Mesenchymal stem cell (in vitro differentiated cells and primary cell): ENCODE results near the gene RBM34.

Source experiments
- DNase-seq: peaks from one replicate; pipeline ENCODE4 v3.0.0-alpha.2; 2013
- H2AFZ ChIP-seq: one replicate; pipeline ENCODE4 v1.6.1; 2013; ENCODE audit warnings: low read depth, mild to moderate bottlenecking, control low read depth, inconsistent platforms, low read length, moderate library complexity
- H2AK5ac ChIP-seq: 2 replicates; pipeline ENCODE4 v1.6.1; 2013; ENCODE audit warnings: low read length, moderate library complexity, mild to moderate bottlenecking, inconsistent platforms; ENCODE audit not compliant: severe bottlenecking
- H2BK120ac ChIP-seq: one replicate; pipeline ENCODE4 v1.6.1; 2013; ENCODE audit warnings: low read depth, mild to moderate bottlenecking, inconsistent platforms, low read length, moderate library complexity
- H2BK12ac ChIP-seq, 2 experiments: one replicate each; pipeline ENCODE4 v1.6.1; 2013; ENCODE audit warnings: inconsistent platforms in 2 of 2, low read length in 2 of 2, mild to moderate bottlenecking in 2 of 2, moderate library complexity in 2 of 2, control low read depth in 1 of 2
- H2BK15ac ChIP-seq: one replicate; pipeline ENCODE4 v1.6.1; 2013; ENCODE audit warnings: mild to moderate bottlenecking, low read depth, inconsistent platforms; ENCODE audit not compliant: poor library complexity, severe bottlenecking
- H2BK5ac ChIP-seq: 2 replicates; pipeline ENCODE4 v1.6.1; 2013; ENCODE audit warnings: low read depth, mild to moderate bottlenecking, low read length, control low read depth, inconsistent platforms; ENCODE audit not compliant: poor library complexity, severe bottlenecking
- H3K14ac ChIP-seq, 2 experiments: one replicate each; pipeline ENCODE4 v1.6.1; 2013; ENCODE audit warnings: inconsistent platforms in 2 of 2, low read length in 2 of 2, control low read depth in 1 of 2, mild to moderate bottlenecking in 1 of 2, moderate library complexity in 1 of 2
- H3K18ac ChIP-seq, 2 experiments: one replicate each; pipeline ENCODE4 v1.6.1; 2013; ENCODE audit warnings: inconsistent platforms in 2 of 2, low read length in 2 of 2, control low read depth in 1 of 2, low read depth in 1 of 2, mild to moderate bottlenecking in 1 of 2
- H3K23ac ChIP-seq, 2 experiments: one replicate each; pipeline ENCODE4 v1.6.1; 2013; ENCODE audit warnings: inconsistent platforms in 2 of 2, low read length in 2 of 2, mild to moderate bottlenecking in 2 of 2, moderate library complexity in 2 of 2, control low read depth in 1 of 2
- H3K27ac ChIP-seq: 2 replicates; pipeline ENCODE4 v1.5.1; 2013; ENCODE audit warnings: mild to moderate bottlenecking, moderate library complexity, low read length, control low read depth, inconsistent platforms; ENCODE audit not compliant: poor library complexity, severe bottlenecking
- H3K27me3 ChIP-seq, 2 experiments: 2 replicates each; pipeline versions ENCODE4 v1.6.1 to v1.7.0; 2013; ENCODE audit warnings: low read length in 2 of 2, mild to moderate bottlenecking in 2 of 2, moderate library complexity in 2 of 2, control low read depth in 1 of 2, inconsistent platforms in 1 of 2; ENCODE audit not compliant: control insufficient read depth in 1 of 2, insufficient read depth in 1 of 2
- H3K36me3 ChIP-seq, 2 experiments: 2 replicates each; pipeline versions ENCODE4 v1.6.1 to v1.7.0; 2013; ENCODE audit warnings: low read length in 2 of 2, control low read depth in 1 of 2, inconsistent platforms in 1 of 2, low read depth in 1 of 2, mild to moderate bottlenecking in 1 of 2; ENCODE audit not compliant: insufficient read depth in 2 of 2, control insufficient read depth in 1 of 2
- H3K4ac ChIP-seq, 2 experiments: one replicate each; pipeline ENCODE4 v1.6.1; 2013; ENCODE audit warnings: inconsistent platforms in 2 of 2, low read length in 2 of 2, mild to moderate bottlenecking in 2 of 2, moderate library complexity in 2 of 2, control low read depth in 1 of 2, low read depth in 1 of 2
- H3K4me1 ChIP-seq: 2 replicates; pipeline ENCODE4 v1.6.1; 2013; ENCODE audit warnings: low read depth, low read length, control low read depth; ENCODE audit not compliant: control insufficient read depth, insufficient read depth
- H3K4me2 ChIP-seq: 2 replicates; pipeline ENCODE4 v1.6.1; 2013; ENCODE audit warnings: low read length, mild to moderate bottlenecking, inconsistent platforms; ENCODE audit not compliant: poor library complexity, severe bottlenecking
- H3K4me3 ChIP-seq, 2 experiments: 2 replicates each; pipeline versions ENCODE4 v1.5.1 to v1.7.0; 2013; ENCODE audit warnings: low read length in 2 of 2, mild to moderate bottlenecking in 2 of 2, control low read depth in 1 of 2, low read depth in 1 of 2; ENCODE audit not compliant: insufficient read depth in 1 of 2
- H3K79me1 ChIP-seq: replicated peaks from 2 replicates; pipeline ENCODE4 v1.6.1; 2013; ENCODE audit warnings: mild to moderate bottlenecking, control low read depth, low read length, inconsistent platforms; ENCODE audit not compliant: poor library complexity, severe bottlenecking
- H3K9ac ChIP-seq: 2 replicates; pipeline ENCODE4 v1.7.0; 2013; ENCODE audit warnings: mild to moderate bottlenecking, low read length, moderate library complexity
- H3K9me3 ChIP-seq: 2 replicates; pipeline ENCODE4 v1.7.0; 2013; ENCODE audit warnings: mild to moderate bottlenecking, low read length; ENCODE audit not compliant: control insufficient read depth
- H4K8ac ChIP-seq: one replicate; pipeline ENCODE4 v1.6.1; 2013; ENCODE audit warnings: inconsistent platforms, mild to moderate bottlenecking, low read length, moderate library complexity
- H4K91ac ChIP-seq: one replicate; pipeline ENCODE4 v1.6.1; 2013; ENCODE audit warnings: mild to moderate bottlenecking, low read length, inconsistent platforms
- WGBS: methylation state at CpG from one replicate; pipeline ENCODE4 v1.1.7; 2013; ENCODE audit warnings: mixed read lengths; 5-methylcytosine and 5-hydroxymethylcytosine counted together

RBM34 gene

GRCh38 chr1:235190431-235190830, 29.4 kb upstream of the RBM34 start:
- no peak overlapping the region for H3K4me3 ChIP-seq
- H3K9me3 ChIP-seq, result no peaks in the 10 kb centered on the region
- no peak overlapping the region for H4K8ac ChIP-seq
- H3K27ac ChIP-seq, result no peak overlapping the region
- no peak overlapping the region for H3K23ac ChIP-seq
- H2BK15ac ChIP-seq, result no peak overlapping the region
- H3K18ac ChIP-seq, result no peak overlapping the region
- no peak for DNase-seq
- no peak overlapping the region for H3K14ac ChIP-seq
- H3K4me1 ChIP-seq, result no peaks in the 10 kb centered on the region
- H3K9ac ChIP-seq, result no peak overlapping the region
- H2BK12ac ChIP-seq, result no peak overlapping the region
- H3K4ac ChIP-seq, result no peak overlapping the region
- no peak overlapping the region for H2AFZ ChIP-seq
- H4K91ac ChIP-seq, result no peak overlapping the region
- H2BK5ac ChIP-seq, result no peak overlapping the region
- H3K79me1 ChIP-seq, result peaks cover 19% of the 10 kb centered on the region
- no peaks in the 10 kb centered on the region for H3K27me3 ChIP-seq
- H2BK120ac ChIP-seq, result no peak overlapping the region
- H2AK5ac ChIP-seq, result no peak overlapping the region
- H3K4me2 ChIP-seq, result no peak overlapping the region
- H3K36me3 ChIP-seq, result peaks cover 10 to 63% of the 10 kb centered on the region in 2 experiments

- Histone ChIP-seq H3K18ac (no peak overlapping the region), H3K14ac (no peak overlapping the region), H3K9me3 (no peaks in the 10 kb centered on the region), H2AK5ac (no peak overlapping the region), H2BK5ac (no peak overlapping the region), H4K8ac (no peak overlapping the region), H3K4me3 (no peak overlapping the region), H3K9ac (no peak overlapping the region), H3K27me3 (no peaks in the 10 kb centered on the region), H3K27ac (no peak overlapping the region), H3K36me3 (peaks cover 3 to 59% of the 10 kb centered on the region in 2 experiments), H2BK12ac (no peak overlapping the region), H3K4me2 (no peak overlapping the region), H2BK15ac (no peak overlapping the region), H4K91ac (no peak overlapping the region), H3K4ac (no peak overlapping the region), H3K23ac (no peak overlapping the region), H3K4me1 (no peaks in the 10 kb centered on the region), H3K79me1 (peaks cover 24% of the 10 kb centered on the region), H2BK120ac (no peak overlapping the region), H2AFZ (no peak overlapping the region)
- 99% methylated on average over 3 of the region's 4 CpGs for WGBS
- DNase-seq, result no peak
Measured at GRCh38 chr1:235187316-235187715, 26.3 kb upstream of the RBM34 start.

- Histone ChIP-seq H3K18ac (no peak overlapping the region), H3K36me3 (peaks cover 13 to 60% of the 10 kb centered on the region in 2 experiments), H2BK5ac (no peak overlapping the region), H3K4me2 (no peak overlapping the region), H3K9ac (no peak overlapping the region), H3K27me3 (no peaks in the 10 kb centered on the region), H3K4ac (no peak overlapping the region), H2BK12ac (no peak overlapping the region), H2BK15ac (no peak overlapping the region), H3K4me1 (no peaks in the 10 kb centered on the region), H3K27ac (no peak overlapping the region), H3K23ac (no peak overlapping the region), H4K8ac (no peak overlapping the region), H3K4me3 (no peak overlapping the region), H3K79me1 (peaks cover 20% of the 10 kb centered on the region), H2BK120ac (no peak overlapping the region), H2AK5ac (no peak overlapping the region), H3K14ac (no peak overlapping the region), H2AFZ (no peak overlapping the region), H4K91ac (no peak overlapping the region), H3K9me3 (no peaks in the 10 kb centered on the region)
- WGBS, result 98% methylated on average over 8 of the region's 8 CpGs
- no peak for DNase-seq
Measured at GRCh38 chr1:235181561-235182245, 20.7 kb upstream of the RBM34 start.

- H3K4me3 ChIP-seq, result no peak overlapping the region
- no peak overlapping the region for H3K23ac ChIP-seq
- no peak overlapping the region for H3K4me2 ChIP-seq
- no peak overlapping the region for H3K14ac ChIP-seq
- H3K4me1 ChIP-seq, result peaks cover 3% of the 10 kb centered on the region
- H3K27me3 ChIP-seq, result no peaks in the 10 kb centered on the region
- H3K18ac ChIP-seq, result no peak overlapping the region
- no peak overlapping the region for H2AFZ ChIP-seq
- no peak overlapping the region for H2BK120ac ChIP-seq
- H3K9me3 ChIP-seq, result no peaks in the 10 kb centered on the region
- H4K8ac ChIP-seq, result no peak overlapping the region
- H2BK12ac ChIP-seq, result no peak overlapping the region
- H2AK5ac ChIP-seq, result no peak overlapping the region
- peaks cover 13 to 67% of the 10 kb centered on the region in 2 experiments for H3K36me3 ChIP-seq
- H2BK15ac ChIP-seq, result no peak overlapping the region
- H3K27ac ChIP-seq, result no peak overlapping the region
- H3K9ac ChIP-seq, result no peak overlapping the region
- H3K4ac ChIP-seq, result no peak overlapping the region
- 99% methylated on average over 4 of the region's 5 CpGs for WGBS
- H2BK5ac ChIP-seq, result no peak overlapping the region
- H3K79me1 ChIP-seq, result peaks cover 22% of the 10 kb centered on the region
- no peak for DNase-seq
- no peak overlapping the region for H4K91ac ChIP-seq
Measured at GRCh38 chr1:235180916-235181460, 19.9 kb upstream of the RBM34 start.
